K562 (cell line): Measurements from ENCODE around the gene PRCC. TPM values are rescaled to one million over a fixed set of nuclear protein-coding genes. Genes with fewer than 3 reads are reported as not detected.

Source experiments
- CBFB ChIP-seq: sonication (generic); formaldehyde crosslinking; IDR thresholded peaks from 2 replicates; pipeline ENCODE4 v1.4.0; 2020; ENCODE audit warnings: mild to moderate bottlenecking, missing genetic modification reagents
- CREBBP ChIP-seq: IDR thresholded peaks from one replicate; pipeline ENCODE4 v1.6.1; 2012; ENCODE audit warnings: low read depth, mild to moderate bottlenecking, control low read depth, inconsistent platforms, low read length
- EZH2 ChIP-seq: IDR thresholded peaks from 2 replicates; pipeline ENCODE4 v1.6.1; 2012; ENCODE audit warnings: low read depth, mild to moderate bottlenecking, inconsistent platforms, low read length, borderline replicate concordance
- FOXA3 ChIP-seq, 2 experiments: fragments of 450-650 bp in 1 of 2; sonication (generic) in 1 of 2; formaldehyde crosslinking; IDR thresholded peaks in 1 of 2; conservative IDR thresholded peaks in 1 of 2; 2 replicates each; pipeline versions ENCODE4 v1.4.0 to v1.8.0; 2020 to 2022; ENCODE audit warnings: mild to moderate bottlenecking in 2 of 2, missing genetic modification reagents in 1 of 2
- GABPB1 ChIP-seq: sonication (generic); formaldehyde crosslinking; IDR thresholded peaks from 2 replicates; pipeline ENCODE4 v1.8.0; 2022; ENCODE audit warnings: mild to moderate bottlenecking, missing genetic modification reagents
- HMBOX1 ChIP-seq: sonication (generic); IDR thresholded peaks from 2 replicates; pipeline ENCODE4 v1.6.1; 2016
- MGA ChIP-seq: fragments of 450-650 bp; IDR thresholded peaks from 2 replicates; pipeline ENCODE4 v1.6.1; 2016; ENCODE audit warnings: mild to moderate bottlenecking, moderate library complexity
- PHB2 ChIP-seq: fragments of 450-650 bp; IDR thresholded peaks from 2 replicates; pipeline ENCODE4 v1.6.1; 2017; ENCODE audit warnings: low read depth
- POLR3G ChIP-seq: IDR thresholded peaks from 2 replicates; pipeline ENCODE4 v1.6.1; 2011; ENCODE audit not compliant: insufficient read length, insufficient replicate concordance; ENCODE audit errors: extremely low read depth
- STAT5B ChIP-seq: fragments of 250-450 bp; sonication (Bioruptor Pico); IDR thresholded peaks from 2 replicates; pipeline ENCODE4 v1.8.0; 2021; ENCODE audit warnings: mild to moderate bottlenecking, inconsistent platforms
- XRCC5 ChIP-seq: fragments of 200-400 bp; formaldehyde crosslinking; IDR thresholded peaks from 2 replicates; pipeline ENCODE4 v1.6.1; 2017; ENCODE audit warnings: low read depth, mild to moderate bottlenecking, low read length
- ZNF512 ChIP-seq: IDR thresholded peaks from 2 replicates; pipeline ENCODE4 v1.6.1; 2016; ENCODE audit warnings: missing genetic modification characterization, missing compliant biosample characterization
- polyA plus RNA-seq, 8 experiments: library from polyadenylated mRNA; depleted of rRNA in 4 of 8; stranded (reverse) in 5 of 8; unstranded in 3 of 8; fragments of >200 nt; fragmentation: Nextera tagmentation in 2 of 8; fragmentation: Illumina TruSeq in 1 of 8; extraction: Ambion mirVana in 2 of 8; extraction: Trizol in 1 of 8; gene quantifications; 2 replicates each; pipeline versions ENCODE4 v1.2.1 to v1.2.3, GENCODE V29; 2011 to 2014; ENCODE audit warnings: inconsistent platforms in 1 of 8, missing spikeins in 1 of 8
- total RNA-seq, 7 experiments: library from RNA; depleted of rRNA in 6 of 7; stranded (reverse); fragments of >200 nt in 6 of 7; fragmentation: Illumina TruSeq in 2 of 7; extraction: Trizol in 2 of 7; gene quantifications; 2 replicates each; pipeline versions ENCODE4 v1.2.1 to v1.2.3, GENCODE V29; 2011 to 2021; ENCODE audit warnings: low replicate concordance in 1 of 7

PRCC gene
- total and polyA plus RNA-seq, 9 of the 15 experiments (the other 6 are each of a cell fraction or from before 2014, with no cell fraction given) = 23.9 to 201 (median 41.1) TPM

GRCh38 chr1:156727926-156728598, 39.3 kb upstream of the PRCC start, which contains the start of gene METTL25B (continued):
- TF ChIP-seq MGA (no peak), EZH2 (no peak), POLR3G (no peak), GABPB1 (CRISPR knock-in tag) (peak; percentile 92), STAT5B (CRISPR knock-in tag) (no peak), CREBBP (no peak), ZNF512 (no peak), HMBOX1 (no peak), FOXA3 (CRISPR knock-in tag; conservative IDR thresholded peaks at IDR 0.05 in 1 of 2, IDR thresholded peaks at IDR 0.05 in 1 of 2) (peak in 1 of 2 experiments; percentile 60; a peak in 1 of 4 replicates), CBFB (CRISPR knock-in tag) (no peak), XRCC5 (no peak), PHB2 (no peak)
